ENCODE measurements around the gene WWOX. TPM values are rescaled to one million over a fixed set of nuclear protein-coding genes. Genes with fewer than 3 reads are reported as not detected.

The WWOX gene
- total RNA-seq, 6 experiments from 2014 or later, result 0.46 to 3.4 (median 1.3) TPM

GRCh38 chr16:78117391-78117790 is 17.9 kb downstream of the WWOX start:
- DNase-seq, result no peak
- Mint-ChIP-seq H3K4me3 (no peak overlapping the region), H3K36me3 (ENCODE audit: low read depth) (no peaks in the 10 kb centered on the region), H3K27ac (no peak overlapping the region), H3K4me1 (ENCODE audit: low read depth) (no peaks in the 10 kb centered on the region), H3K27me3 (ENCODE audit: insufficient read depth) (no peaks in the 10 kb centered on the region; the same call in 1 of the 2 replicates), H3K9me3 (no peaks in the 10 kb centered on the region)
- TF ChIP-seq, protein P1, sequence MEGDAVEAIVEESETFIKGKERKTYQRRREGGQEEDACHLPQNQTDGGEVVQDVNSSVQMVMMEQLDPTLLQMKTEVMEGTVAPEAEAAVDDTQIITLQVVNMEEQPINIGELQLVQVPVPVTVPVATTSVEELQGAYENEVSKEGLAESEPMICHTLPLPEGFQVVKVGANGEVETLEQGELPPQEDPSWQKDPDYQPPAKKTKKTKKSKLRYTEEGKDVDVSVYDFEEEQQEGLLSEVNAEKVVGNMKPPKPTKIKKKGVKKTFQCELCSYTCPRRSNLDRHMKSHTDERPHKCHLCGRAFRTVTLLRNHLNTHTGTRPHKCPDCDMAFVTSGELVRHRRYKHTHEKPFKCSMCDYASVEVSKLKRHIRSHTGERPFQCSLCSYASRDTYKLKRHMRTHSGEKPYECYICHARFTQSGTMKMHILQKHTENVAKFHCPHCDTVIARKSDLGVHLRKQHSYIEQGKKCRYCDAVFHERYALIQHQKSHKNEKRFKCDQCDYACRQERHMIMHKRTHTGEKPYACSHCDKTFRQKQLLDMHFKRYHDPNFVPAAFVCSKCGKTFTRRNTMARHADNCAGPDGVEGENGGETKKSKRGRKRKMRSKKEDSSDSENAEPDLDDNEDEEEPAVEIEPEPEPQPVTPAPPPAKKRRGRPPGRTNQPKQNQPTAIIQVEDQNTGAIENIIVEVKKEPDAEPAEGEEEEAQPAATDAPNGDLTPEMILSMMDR (IDR thresholded peaks at IDR 0.05), result no peak

DNA sequence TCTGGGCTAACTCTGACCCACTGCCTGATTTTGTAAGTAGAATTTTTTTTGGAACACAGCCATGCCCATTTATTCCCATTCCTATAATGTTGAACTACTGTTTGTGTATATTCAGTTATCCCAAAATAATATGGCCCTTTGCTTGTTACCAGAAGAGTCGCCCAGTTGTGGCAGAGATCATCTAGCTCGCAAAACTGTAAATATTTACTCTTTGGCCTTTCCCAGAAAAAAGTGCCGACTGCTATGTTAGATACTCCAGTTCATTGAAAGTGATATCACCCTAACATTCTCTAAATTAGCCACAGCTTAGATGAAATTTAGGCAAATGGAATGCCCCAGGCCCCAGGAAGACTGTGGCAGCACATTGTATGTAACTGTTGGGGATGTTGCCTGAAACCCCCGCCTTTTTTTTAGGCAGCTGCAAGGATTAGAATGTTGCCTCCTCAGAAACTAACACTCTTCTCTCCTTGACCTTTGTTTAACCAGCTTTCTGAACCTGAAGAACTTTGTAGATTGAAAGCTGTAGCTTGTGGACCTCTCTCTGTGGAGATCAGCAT is 19.1 kb downstream of the WWOX start:
- Mint-ChIP-seq H3K36me3 (ENCODE audit: low read depth) (no peaks in the 10 kb centered on the region), H3K27me3 (ENCODE audit: insufficient read depth) (no peaks in the 10 kb centered on the region; the same call in 1 of the 2 replicates), H3K4me1 (ENCODE audit: low read depth) (peaks cover 5% of the 10 kb centered on the region), H3K27ac (no peak overlapping the region), H3K9me3 (no peaks in the 10 kb centered on the region), H3K4me3 (no peak overlapping the region)
- no peak for DNase-seq
- TF ChIP-seq, protein P1 (IDR thresholded peaks at IDR 0.05), result no peak

DNA sequence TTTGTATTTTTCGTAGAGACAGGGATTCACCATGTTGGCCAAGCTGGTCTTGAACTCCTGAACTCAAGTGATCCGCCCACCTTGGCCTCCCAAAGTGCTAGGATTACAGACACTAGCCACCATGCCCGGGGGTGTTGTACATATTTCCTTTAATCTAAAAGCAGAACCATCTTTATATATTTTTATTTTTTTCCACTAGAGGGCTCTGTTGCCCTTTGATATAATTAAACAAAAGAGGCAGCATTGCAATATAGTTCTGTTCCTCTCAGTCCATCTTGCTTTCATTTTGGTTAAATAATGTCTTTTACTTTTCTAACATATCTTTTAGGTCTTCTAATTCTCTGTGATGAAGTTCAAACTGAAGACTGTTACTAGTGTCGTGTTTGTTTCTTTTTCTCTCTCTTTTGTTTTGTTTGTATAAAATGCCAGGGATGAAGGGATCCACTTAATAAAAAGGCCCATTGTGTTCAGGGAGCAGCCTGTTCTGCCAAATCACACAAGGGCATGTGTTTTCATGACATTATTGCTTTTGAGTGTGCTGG is 23.4 kb downstream of the WWOX start:
- TF ChIP-seq, protein P1 (IDR thresholded peaks at IDR 0.05), result peak; percentile 81
- no peaks in the 10 kb centered on the region for H3K36me3 Mint-ChIP-seq (ENCODE audit: low read depth)
- DNase-seq, result peak; percentile 60
- H3K9me3 Mint-ChIP-seq, result no peaks in the 10 kb centered on the region
- no peak overlapping the region for H3K27ac Mint-ChIP-seq
- H3K27me3 Mint-ChIP-seq (ENCODE audit: insufficient read depth), result no peaks in the 10 kb centered on the region
- H3K4me1 Mint-ChIP-seq (ENCODE audit: low read depth), result peaks cover 5% of the 10 kb centered on the region
- peak overlapping the region; percentile 72 for H3K4me3 Mint-ChIP-seq

DNA sequence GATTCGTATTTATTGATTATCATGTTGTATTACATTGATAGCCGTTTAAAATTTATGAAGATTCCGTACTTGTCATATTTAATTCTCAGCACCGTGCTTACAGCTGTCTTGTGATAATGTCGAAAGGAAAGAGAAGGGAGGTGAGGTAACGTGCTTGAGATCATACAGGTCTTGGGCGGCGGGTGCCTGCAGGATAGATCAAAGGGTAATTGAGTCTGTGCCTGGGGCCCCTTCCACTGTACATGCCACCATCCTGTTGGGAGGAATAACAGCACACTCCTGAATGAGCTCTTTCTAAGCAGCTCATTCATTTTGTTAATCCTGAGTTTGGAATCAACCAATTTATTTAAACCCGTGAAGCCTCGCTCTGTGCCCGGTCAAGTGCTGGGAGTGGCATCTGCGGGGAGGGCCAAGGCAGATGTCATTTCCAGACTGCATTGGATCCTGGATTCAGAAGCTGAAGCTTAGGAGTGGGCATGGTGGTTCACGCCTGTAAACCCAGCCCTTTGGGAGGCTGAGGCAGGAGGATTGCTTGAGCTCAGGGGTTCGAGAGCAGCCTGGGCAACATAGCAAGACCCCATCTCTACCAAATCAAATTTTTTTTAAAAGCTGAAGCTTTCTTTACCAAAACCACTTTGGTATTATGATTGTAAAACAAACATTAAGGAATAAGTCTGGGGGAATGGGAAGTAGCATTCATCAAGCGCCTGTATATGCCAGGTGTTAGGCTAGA is 25.8 kb downstream of the WWOX start:
- no peaks in the 10 kb centered on the region for H3K9me3 Mint-ChIP-seq
- no peaks in the 10 kb centered on the region for H3K36me3 Mint-ChIP-seq (ENCODE audit: low read depth)
- no peak for DNase-seq
- H3K27ac Mint-ChIP-seq, result no peak overlapping the region
- no peak overlapping the region for H3K4me3 Mint-ChIP-seq
- H3K27me3 Mint-ChIP-seq (ENCODE audit: insufficient read depth), result no peaks in the 10 kb centered on the region; the same call in 1 of the 2 replicates
- H3K4me1 Mint-ChIP-seq (ENCODE audit: low read depth), result peaks cover 5% of the 10 kb centered on the region
- TF ChIP-seq, protein P1 (IDR thresholded peaks at IDR 0.05), result no peak

GRCh38 chr16:78126662-78127061 is 27.2 kb downstream of the WWOX start:
- Mint-ChIP-seq H3K27ac (no peak overlapping the region), H3K4me3 (no peak overlapping the region), H3K36me3 (ENCODE audit: low read depth) (no peaks in the 10 kb centered on the region), H3K27me3 (ENCODE audit: insufficient read depth) (no peaks in the 10 kb centered on the region; the same call in 1 of the 2 replicates), H3K9me3 (no peaks in the 10 kb centered on the region), H3K4me1 (ENCODE audit: low read depth) (peaks cover 5% of the 10 kb centered on the region)
- TF ChIP-seq, protein P1 (IDR thresholded peaks at IDR 0.05), result no peak
- DNase-seq, result no peak
